Measurements from ENCODE around the gene MBNL1.

MBNL1 gene

GRCh38 chr3:152470893-152471292 is 202.2 kb downstream of the MBNL1 start:
- no peak for DNase-seq (ENCODE audit: low read depth in 1 of 2, low spot score in 1 of 2)

- DNase-seq (ENCODE audit: low read depth in 1 of 2, low spot score in 1 of 2), result peak; percentile 18 to 59
These were observed 203.3 kb downstream of the MBNL1 start for GRCh38 chr3:152471814-152472671.

- DNase-seq (ENCODE audit: low read depth in 1 of 2, low spot score in 1 of 2), result no peak
These were observed 203.9 kb downstream of the MBNL1 start for GRCh38 chr3:152472672-152472954.

GRCh38 chr3:152474585-152474984 is 205.9 kb downstream of the MBNL1 start:
- no peak for DNase-seq (ENCODE audit: low read depth in 1 of 2, low spot score in 1 of 2)

GRCh38 chr3:152477422-152477821 is 208.7 kb downstream of the MBNL1 start:
- no peak for DNase-seq (ENCODE audit: low read depth in 1 of 2, low spot score in 1 of 2)

- DNase-seq (ENCODE audit: low read depth in 1 of 2, low spot score in 1 of 2), result no peak
These were observed 211.7 kb downstream of the MBNL1 start for GRCh38 chr3:152480282-152480953.

- no peak for DNase-seq (ENCODE audit: low read depth in 1 of 2, low spot score in 1 of 2)
These were observed 217.6 kb downstream of the MBNL1 start for GRCh38 chr3:152486364-152486763.

GRCh38 chr3:152488449-152488848 is 219.7 kb downstream of the MBNL1 start:
- DNase-seq (ENCODE audit: low read depth in 1 of 2, low spot score in 1 of 2), result no peak

GRCh38 chr3:152491922-152492321 is 223.2 kb downstream of the MBNL1 start:
- DNase-seq (ENCODE audit: low read depth in 1 of 2, low spot score in 1 of 2), result no peak

- no peak for DNase-seq (ENCODE audit: low read depth in 1 of 2, low spot score in 1 of 2)
These were observed 227.6 kb downstream of the MBNL1 start for GRCh38 chr3:152496286-152496685.

- DNase-seq (ENCODE audit: low read depth in 1 of 2, low spot score in 1 of 2), result no peak
These were observed 228.0 kb downstream of the MBNL1 start for GRCh38 chr3:152496716-152497115.

GRCh38 chr3:152497457-152497856 is 228.7 kb downstream of the MBNL1 start:
- DNase-seq (ENCODE audit: low read depth in 1 of 2, low spot score in 1 of 2), result no peak

GRCh38 chr3:152497890-152498289 is 229.2 kb downstream of the MBNL1 start:
- DNase-seq (ENCODE audit: low read depth in 1 of 2, low spot score in 1 of 2), result no peak

GRCh38 chr3:152499791-152500385 is 231.2 kb downstream of the MBNL1 start:
- no peak for DNase-seq (ENCODE audit: low read depth in 1 of 2, low spot score in 1 of 2)

GRCh38 chr3:152505926-152506325 is 237.2 kb downstream of the MBNL1 start:
- no peak for DNase-seq (ENCODE audit: low read depth in 1 of 2, low spot score in 1 of 2)

- no peak for DNase-seq (ENCODE audit: low read depth in 1 of 2, low spot score in 1 of 2)
These were observed 240.0 kb downstream of the MBNL1 start for GRCh38 chr3:152508705-152509104.

GRCh38 chr3:152511904-152512303 is 243.2 kb downstream of the MBNL1 start:
- no peak for DNase-seq (ENCODE audit: low read depth in 1 of 2, low spot score in 1 of 2)

GRCh38 chr3:152513301-152513960 is 244.7 kb downstream of the MBNL1 start:
- DNase-seq (ENCODE audit: low read depth in 1 of 2, low spot score in 1 of 2), result no peak
